Retinal pigment epithelial cell (primary cell): ENCODE data around the gene WSCD2.

Experiments
- DNase-seq: peaks from one replicate; pipeline ENCODE4 v3.0.0-alpha.2; 2010; ENCODE audit warnings: low read depth
- H3K4me3 ChIP-seq: 2 replicates; pipeline ENCODE4 v1.5.1; 2011; ENCODE audit warnings: mild to moderate bottlenecking, low read length, control low read depth, moderate library complexity
- CTCF ChIP-seq: conservative IDR thresholded peaks from 2 replicates; pipeline ENCODE4 v1.5.1; 2011; ENCODE audit warnings: low read depth, low read length, control low read depth, inconsistent platforms

The WSCD2 gene

DNA sequence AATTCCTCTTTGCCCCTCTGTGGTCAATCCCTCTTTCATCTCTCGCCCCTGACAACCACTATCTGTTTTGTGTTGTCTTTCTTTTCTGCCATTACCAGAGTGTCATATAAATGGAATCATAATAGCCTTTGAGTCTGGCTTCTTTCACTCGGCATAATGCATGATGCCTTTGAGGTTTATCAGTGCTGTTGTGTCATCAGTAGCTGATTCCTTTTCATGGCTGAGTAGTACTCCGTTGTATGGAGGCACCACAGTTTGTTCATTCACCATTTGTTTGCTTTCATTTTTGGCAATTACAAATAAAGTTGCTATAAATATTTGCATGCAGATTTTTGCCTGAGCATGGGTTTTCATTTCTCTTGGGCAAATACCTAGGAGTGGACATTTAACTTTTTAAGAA is 47.2 kb downstream of the WSCD2 start:
- H3K4me3 ChIP-seq = no peak overlapping the region
- no peak for TF ChIP-seq CTCF
- no peak for DNase-seq

DNA sequence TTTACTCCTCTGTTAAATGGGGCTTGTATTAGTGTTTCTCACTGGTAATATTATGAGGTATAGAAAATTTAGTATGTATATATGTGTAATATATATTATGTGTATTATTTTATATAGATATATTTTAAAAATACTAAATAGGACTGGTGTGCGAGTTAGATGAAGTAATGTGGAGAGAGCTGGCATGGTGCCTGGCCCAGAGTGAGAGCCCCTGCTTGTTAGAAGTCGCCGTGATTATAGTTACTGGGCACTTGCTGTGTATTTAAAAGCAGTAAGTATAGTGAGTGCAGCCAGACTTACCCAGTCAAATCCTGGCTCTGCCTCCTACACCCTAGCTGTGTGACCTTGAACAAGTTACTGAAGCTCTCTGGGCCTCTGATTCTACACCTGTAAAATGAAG is 48.0 kb downstream of the WSCD2 start:
- no peak overlapping the region for H3K4me3 ChIP-seq
- no peak for TF ChIP-seq CTCF
- no peak for DNase-seq

DNA sequence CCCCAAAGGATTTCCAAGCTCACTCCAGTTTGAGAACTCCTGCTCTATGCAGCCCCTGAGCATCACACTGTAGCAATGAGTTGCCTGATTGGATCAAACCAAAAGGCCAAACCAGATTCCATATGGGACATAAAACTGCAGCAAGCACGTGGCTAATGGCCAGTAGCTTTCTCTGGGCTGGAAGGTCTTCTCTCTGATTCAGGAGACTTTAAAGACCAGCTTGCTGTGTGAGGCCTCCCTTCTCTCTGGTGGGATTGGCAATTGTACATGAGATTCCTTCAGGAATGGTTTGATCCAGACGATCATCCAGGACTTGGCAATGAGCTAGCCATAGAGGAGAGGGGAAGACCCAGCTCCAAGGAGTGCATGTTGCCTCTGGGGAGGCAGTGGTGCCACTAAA is 50.2 kb downstream of the WSCD2 start:
- H3K4me3 ChIP-seq = no peak overlapping the region
- no peak for DNase-seq
- no peak for TF ChIP-seq CTCF

DNA sequence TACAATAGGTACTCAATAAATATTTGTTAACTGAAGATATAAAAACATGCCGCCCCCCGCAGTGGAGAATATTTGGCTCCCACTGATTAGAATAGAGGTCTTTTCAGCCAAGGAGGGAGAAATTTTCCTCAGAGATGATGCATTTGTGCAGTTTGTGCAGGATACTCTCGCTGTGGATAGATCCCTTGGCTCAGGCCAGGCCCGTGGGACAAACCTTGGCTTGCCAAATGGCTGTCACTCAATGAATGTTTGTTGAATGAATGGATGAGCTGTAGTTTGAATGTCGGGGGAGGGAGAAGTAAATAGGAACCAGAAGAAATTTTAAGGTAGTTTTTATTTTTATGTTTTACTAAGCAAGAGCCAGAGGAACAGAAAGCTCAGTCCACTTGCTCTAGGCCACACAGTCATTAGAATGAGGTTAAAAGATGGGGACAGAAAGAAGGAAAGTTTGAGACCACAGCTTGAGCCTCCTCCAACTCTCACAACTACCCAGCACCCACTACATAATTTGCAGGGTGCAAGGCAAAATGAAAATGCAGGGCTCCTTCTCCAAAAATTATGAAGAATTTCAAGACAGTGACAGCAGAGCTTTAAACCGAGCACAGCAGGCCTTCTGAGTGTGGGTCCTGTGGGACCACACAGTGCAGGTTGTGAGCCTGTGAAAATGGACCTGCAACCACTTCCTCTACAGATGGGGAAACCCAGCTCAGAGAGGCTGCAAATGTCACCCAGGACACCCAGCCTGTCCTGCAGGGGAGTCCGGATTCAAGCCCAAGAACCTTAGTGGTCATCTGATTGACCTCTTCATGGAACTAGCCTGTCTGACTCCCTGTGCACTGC is 51.4 kb downstream of the WSCD2 start:
- TF ChIP-seq CTCF = no peak
- no peak for DNase-seq
- H3K4me3 ChIP-seq = no peak overlapping the region

DNA sequence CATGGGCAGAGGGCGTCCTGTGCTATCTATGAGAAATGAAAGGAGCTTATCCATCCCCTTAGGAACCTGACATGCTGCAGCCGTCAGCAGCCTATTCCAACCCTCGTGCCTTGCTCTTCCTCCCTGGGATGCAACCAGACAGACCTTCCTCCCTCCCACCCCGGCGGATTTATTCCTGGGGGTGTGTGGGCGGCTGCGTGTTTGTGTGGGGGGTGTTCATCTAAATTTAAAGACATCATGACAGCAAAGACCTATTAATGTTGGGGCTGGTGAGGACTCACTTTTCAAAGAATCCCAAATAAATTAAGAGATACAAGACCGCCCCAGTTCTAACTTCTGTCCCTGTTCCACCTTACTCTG is 52.0 kb downstream of the WSCD2 start:
- no peak for DNase-seq
- TF ChIP-seq CTCF = no peak
- no peak overlapping the region for H3K4me3 ChIP-seq

GRCh38 chr12:108182096-108182495 is 53.0 kb downstream of the WSCD2 start:
- no peak overlapping the region for H3K4me3 ChIP-seq
- DNase-seq = no peak
- TF ChIP-seq CTCF = no peak

DNA sequence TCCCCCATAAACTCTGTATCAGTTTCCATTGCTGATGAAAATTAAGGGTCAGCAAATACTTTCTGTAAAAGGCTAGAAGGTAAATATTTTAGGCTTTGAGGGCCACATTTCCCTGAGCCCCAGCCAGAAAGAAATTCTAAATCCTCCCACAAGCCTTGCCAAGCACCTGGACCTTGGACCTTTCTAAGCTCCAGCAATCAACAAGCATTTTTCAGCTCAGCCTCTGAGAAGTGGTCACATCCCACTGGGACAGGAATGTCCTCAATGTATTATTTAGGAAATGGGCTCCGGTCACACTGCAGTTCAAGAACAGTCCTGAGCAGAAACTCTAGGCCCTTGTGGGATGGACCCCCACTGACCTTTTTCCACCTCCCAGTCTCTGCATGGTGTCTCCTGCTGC is 55.9 kb downstream of the WSCD2 start:
- no peak for DNase-seq

More for the DNA sequence above, 55.9 kb downstream of the WSCD2 start:
- no peak for TF ChIP-seq CTCF
- no peak overlapping the region for H3K4me3 ChIP-seq
